ENCODE results near the gene PLA2G15. TPM values are rescaled to one million over a fixed set of nuclear protein-coding genes. Genes with fewer than 3 reads are reported as not detected.
A peak's percentile ranks its signal among the peaks of the same experiment; 100 is the strongest.

The PLA2G15 gene
- total and polyA plus RNA-seq, 2 of the 13 experiments (the other 11 are each of a cell fraction or from before 2014, with no cell fraction given), result 14.4 to 23.7 TPM

DNA sequence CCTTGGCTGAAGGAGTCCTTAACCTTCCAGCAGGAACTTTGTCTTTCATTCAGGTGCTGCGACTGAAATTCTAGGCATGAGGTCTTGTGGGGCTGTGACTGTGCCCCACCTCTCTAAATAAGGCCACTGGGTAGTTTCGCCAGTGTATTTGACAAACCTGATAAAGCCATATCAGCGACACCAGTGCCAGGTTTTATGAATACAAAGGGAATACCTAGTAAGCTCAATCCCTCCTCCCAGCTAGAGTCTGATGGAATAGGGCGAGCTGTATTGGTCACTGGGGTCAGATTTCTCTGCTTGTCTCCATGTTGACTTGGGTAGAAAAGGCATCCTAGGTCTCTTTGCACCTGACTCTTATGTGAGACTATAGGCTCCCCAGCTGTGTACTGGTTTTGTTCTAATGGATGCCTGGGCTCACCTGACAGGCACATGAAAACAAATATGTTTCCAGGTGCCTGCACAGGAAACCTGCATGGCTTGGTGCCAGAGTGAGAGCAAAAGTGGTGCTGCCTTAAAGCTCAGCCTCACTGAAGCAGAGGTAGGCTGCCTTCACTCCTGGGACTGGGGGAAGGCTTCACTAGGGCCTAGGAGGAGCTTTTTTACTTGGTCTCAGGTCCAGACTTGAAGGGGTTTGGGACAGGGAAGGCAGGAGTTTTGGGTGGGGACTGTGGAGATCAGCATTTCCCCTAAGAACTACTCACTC is 27.5 kb downstream of the PLA2G15 start:
- Histone ChIP-seq H4K20me1 (ENCODE audit: insufficient read depth, low read length) (peaks cover 31% of the 10 kb centered on the region), H3K79me2 (ENCODE audit: insufficient read depth, low read length) (peaks cover 82% of the 10 kb centered on the region), H3K27ac (ENCODE audit: extremely low read length, insufficient read depth, low read length) (peak overlapping the region; percentile 23), H3K9ac (ENCODE audit: insufficient read depth, low read depth, low read length) (no peak overlapping the region), H3K9me3 (ENCODE audit: low read length) (no peaks in the 10 kb centered on the region), H3K27me3 (ENCODE audit: control insufficient read depth in 1 of 2, insufficient read depth in 2 of 2, low read length in 2 of 2) (no peaks in the 10 kb centered on the region), H3K4me2 (ENCODE audit: low read depth, low read length) (no peak overlapping the region), H3K4me3 (replicated peaks in 1 of 3; ENCODE audit: insufficient read depth in 1 of 3, low read depth in 2 of 3, low read length in 3 of 3) (no peak overlapping the region), H2AFZ (ENCODE audit: low read length) (no peak overlapping the region), H3K4me1 (ENCODE audit: insufficient read depth, low read length) (peaks cover 80% of the 10 kb centered on the region), H3K36me3 (replicated peaks in 1 of 2; ENCODE audit: control insufficient read depth in 1 of 2, insufficient read depth in 2 of 2, low read length in 2 of 2) (peaks cover 19 to 36% of the 10 kb centered on the region in 2 experiments)
- 94% methylated on average over 4 of the region's 4 CpGs for WGBS (ENCODE audit: low lambda C conversion rate)
- no TSS peak for BruUV-seq (replicated peaks)
- intact Hi-C loops (cut with micrococcal nuclease; ENCODE audit: unreplicated experiment), result no loop called here
- TF ChIP-seq FOXA1 (IDR thresholded peaks at IDR 0.05), result no peak
- 0 out of 2 replicates have a peak, but pooled peaks have one; percentile 4 for TF ChIP-seq FOXA1 (CRISPR knock-in tag; IDR thresholded peaks at IDR 0.05)
- TF ChIP-seq ISL2 (CRISPR knock-in tag; IDR thresholded peaks at IDR 0.05), result no peak
- no peak for ATAC-seq
- ChIA-PET POLR2A (interaction anchor here (0.6 to 2.4 kb wide), 5 partner anchors 8 to 193 kb away, joined by 3 to 9 read pairs (median 4); partner anchors contain the start of genes PRMT7 and SLC7A6OS), CTCF (ENCODE audit: low intra/inter-chr PET ratio, low total read pairs) (no interaction called here)
- DNase-seq (ENCODE audit: low spot score), result no peak
- in situ Hi-C loops (cut with HindIII; ENCODE audit: extremely low pct_ligation_motif_present, low pct_unique_long_range_greater_than_20kb), result no loop called here
- no peak for FAIRE-seq

DNA sequence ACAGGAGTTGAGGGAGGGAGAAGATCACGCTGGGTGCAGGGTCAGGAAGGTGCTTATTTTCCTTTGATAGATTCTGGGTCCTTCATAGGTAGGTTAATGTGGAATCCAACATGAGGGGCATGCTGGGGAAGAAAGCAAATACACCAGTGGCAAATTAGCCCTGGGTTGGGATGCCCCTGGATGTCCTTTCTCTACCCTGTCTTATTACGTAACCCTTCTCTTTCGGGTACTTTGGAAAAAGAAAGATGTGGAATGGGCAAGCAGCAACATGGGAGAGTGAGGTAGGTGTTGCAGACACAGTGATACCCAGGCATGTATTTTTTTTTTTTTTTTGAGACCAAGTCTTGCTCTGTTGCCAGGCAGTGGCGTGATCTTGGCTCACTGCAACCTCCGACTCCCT is 28.3 kb downstream of the PLA2G15 start:
- Histone ChIP-seq H3K4me2 (ENCODE audit: low read depth, low read length) (no peak overlapping the region), H4K20me1 (ENCODE audit: insufficient read depth, low read length) (peaks cover 26% of the 10 kb centered on the region), H2AFZ (ENCODE audit: low read length) (no peak overlapping the region), H3K9me3 (ENCODE audit: low read length) (no peaks in the 10 kb centered on the region), H3K9ac (ENCODE audit: insufficient read depth, low read depth, low read length) (no peak overlapping the region), H3K36me3 (replicated peaks in 1 of 2; ENCODE audit: control insufficient read depth in 1 of 2, insufficient read depth in 2 of 2, low read length in 2 of 2) (peaks cover 19 to 36% of the 10 kb centered on the region in 2 experiments), H3K4me1 (ENCODE audit: insufficient read depth, low read length) (peaks cover 72% of the 10 kb centered on the region), H3K27ac (ENCODE audit: extremely low read length, insufficient read depth, low read length) (no peak overlapping the region), H3K4me3 (replicated peaks in 1 of 3; ENCODE audit: insufficient read depth in 1 of 3, low read depth in 2 of 3, low read length in 3 of 3) (no peak overlapping the region), H3K79me2 (ENCODE audit: insufficient read depth, low read length) (peaks cover 74% of the 10 kb centered on the region), H3K27me3 (ENCODE audit: control insufficient read depth in 1 of 2, insufficient read depth in 2 of 2, low read length in 2 of 2) (no peaks in the 10 kb centered on the region)
- FAIRE-seq, result no peak
- POLR2A ChIA-PET, result interaction anchor here (0.6 to 2.4 kb wide), 4 partner anchors 8 to 194 kb away, joined by 3 to 9 read pairs (median 4); partner anchors contain the start of genes PRMT7 and SLC7A6OS
- TF ChIP-seq ZNF83 (CRISPR knock-in tag; IDR thresholded peaks at IDR 0.05; ENCODE audit: borderline replicate concordance) (no peak), CEBPB (IDR thresholded peaks at IDR 0.05; ENCODE audit: borderline replicate concordance, low read depth, low read length) (peak; percentile 81)
- in situ Hi-C loops (cut with HindIII; ENCODE audit: extremely low pct_ligation_motif_present, low pct_unique_long_range_greater_than_20kb), result no loop called here
- BruUV-seq (replicated peaks), result no TSS peak
- 95% methylated on average over 5 of the region's 5 CpGs for WGBS (ENCODE audit: low lambda C conversion rate)
- intact Hi-C loops (cut with micrococcal nuclease; ENCODE audit: unreplicated experiment), result no loop called here
- CTCF ChIA-PET (ENCODE audit: low intra/inter-chr PET ratio, low total read pairs), result no interaction called here
- no peak for DNase-seq (ENCODE audit: low spot score)
- ATAC-seq, result no peak

Data from HepG2 (cell line).